ENCODE measurements around the gene DHRSX.

Gene DHRSX

DNA sequence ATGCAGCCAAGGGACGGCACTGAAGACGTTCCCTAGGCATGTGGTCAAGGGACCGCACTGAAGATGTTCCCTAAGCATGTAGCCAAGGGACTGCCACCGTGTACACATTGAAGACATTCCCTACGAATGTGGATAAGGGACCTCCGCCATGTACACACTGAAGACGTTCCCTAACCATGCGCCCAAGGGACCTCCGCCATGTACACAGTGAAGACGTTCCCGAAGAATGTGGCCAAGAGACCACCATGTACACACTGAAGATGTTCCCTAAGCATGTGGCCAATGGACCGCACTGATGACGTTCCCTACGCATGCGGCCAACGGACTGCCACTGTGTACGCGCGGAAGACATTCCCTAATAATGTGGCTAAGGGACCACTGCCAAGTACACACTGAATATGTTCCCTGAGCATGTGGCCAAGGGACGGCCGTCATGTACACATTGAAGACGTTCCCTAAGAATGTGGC, 48.4 kb downstream of the DHRSX start:
- no peak for DNase-seq

GRCh38 chrX:2451501-2452316, 49.1 kb downstream of the DHRSX start:
- DNase-seq: no peak

DNA sequence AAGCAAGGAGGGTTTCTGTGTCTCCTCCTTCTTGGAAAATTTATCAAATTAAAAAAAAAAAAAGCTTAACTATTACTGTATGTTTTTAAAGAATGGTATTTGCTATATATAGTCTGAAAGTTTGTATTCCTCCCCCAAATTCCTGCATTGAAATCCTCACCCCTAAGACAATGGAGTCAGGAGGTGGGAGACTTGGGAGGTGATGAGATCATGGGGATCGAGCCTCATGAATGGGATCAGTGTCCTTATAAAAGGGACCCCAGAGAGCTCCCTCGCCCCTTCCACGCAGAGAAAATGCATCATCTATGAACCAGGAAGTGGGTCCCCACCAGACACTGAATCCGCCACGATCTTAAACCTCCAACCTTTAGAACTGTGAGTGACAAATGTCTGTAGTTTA, 50.1 kb downstream of the DHRSX start:
- no peak for DNase-seq

GRCh38 chrX:2449135-2449886, 51.5 kb downstream of the DHRSX start:
- DNase-seq: no peak

- DNase-seq: no peak
Measured at GRCh38 chrX:2447484-2447883, 53.3 kb downstream of the DHRSX start.

DNA sequence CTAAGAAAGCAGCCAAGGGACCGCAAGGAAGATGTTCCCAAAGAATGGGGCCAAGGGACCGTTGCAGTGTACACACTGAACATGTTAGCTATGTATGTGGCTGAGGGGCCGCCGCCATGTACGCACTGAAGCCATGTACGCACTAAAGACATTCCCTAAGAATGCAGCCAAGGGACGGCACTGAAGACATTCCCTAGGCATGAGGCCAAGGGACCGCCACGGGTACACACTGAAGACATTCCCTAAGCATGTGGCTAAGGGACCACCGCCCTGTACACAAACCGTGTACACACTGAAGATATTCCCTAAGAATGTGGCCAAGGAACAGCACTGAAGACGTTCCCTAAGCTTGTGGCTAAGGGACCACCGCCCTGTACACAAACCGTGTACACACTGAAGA, 54.0 kb downstream of the DHRSX start:
- no peak for DNase-seq

- no peak for DNase-seq
Measured at GRCh38 chrX:2445662-2446623, 54.8 kb downstream of the DHRSX start.

- no peak for DNase-seq
Measured at GRCh38 chrX:2442694-2443093, 58.1 kb downstream of the DHRSX start.

DNA sequence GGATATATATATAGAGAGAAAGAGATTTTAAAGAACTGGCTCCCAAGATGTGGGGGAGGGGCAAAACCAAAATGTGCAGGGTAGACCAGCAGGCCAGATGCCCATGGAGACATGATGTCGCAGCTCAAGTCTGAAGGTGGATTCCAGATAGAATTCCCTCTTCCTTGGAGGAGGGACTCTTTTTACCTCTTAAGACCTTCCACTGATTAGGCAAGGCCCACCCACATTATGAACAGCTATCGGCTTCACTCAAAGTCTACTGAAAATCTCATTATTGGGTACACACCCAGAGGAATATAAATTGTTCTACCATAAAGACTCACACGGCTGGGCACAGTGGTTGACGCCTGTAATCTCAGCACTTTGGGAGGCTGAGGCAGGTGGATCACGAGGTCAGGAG, 59.3 kb downstream of the DHRSX start:
- no peak for DNase-seq

DNA sequence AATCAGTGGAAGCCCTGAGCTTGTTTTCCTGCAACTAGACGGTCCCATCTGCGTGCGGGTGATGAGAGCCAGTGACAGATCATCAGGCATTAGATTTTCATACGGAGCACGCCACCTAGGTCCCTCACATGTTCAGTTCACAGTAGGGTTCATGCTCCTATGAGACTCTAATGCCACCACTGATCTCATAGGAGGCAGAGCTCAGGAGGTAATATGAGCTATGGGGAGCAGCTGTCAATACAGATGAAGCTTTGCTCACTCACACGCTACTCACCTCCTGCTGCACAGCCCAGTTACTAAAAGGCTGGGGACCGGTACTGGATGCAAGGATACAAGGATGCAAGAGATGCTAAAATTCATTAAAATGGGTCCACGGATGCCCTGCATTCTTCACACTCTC, 61.2 kb downstream of the DHRSX start:
- no peak for DNase-seq

DNA sequence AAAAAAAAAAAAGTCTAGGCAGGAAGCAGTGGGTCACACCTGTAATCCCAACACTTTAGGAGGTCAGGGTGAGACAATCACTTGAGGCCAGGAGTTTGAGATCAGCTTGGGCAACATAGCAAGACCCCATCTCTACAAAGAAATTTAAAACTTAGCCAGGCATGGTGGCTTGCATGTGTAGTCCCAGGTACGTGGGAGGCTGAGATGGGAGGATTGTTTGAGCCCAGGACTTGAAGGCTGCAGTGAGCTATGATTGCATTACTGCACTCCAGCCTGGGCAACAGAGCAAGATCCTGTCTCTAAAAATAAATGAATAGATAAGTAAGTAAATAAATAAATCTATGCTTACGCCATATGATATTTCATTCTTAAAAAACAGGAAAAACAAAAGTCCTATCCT, 65.3 kb downstream of the DHRSX start:
- DNase-seq: no peak

DNA sequence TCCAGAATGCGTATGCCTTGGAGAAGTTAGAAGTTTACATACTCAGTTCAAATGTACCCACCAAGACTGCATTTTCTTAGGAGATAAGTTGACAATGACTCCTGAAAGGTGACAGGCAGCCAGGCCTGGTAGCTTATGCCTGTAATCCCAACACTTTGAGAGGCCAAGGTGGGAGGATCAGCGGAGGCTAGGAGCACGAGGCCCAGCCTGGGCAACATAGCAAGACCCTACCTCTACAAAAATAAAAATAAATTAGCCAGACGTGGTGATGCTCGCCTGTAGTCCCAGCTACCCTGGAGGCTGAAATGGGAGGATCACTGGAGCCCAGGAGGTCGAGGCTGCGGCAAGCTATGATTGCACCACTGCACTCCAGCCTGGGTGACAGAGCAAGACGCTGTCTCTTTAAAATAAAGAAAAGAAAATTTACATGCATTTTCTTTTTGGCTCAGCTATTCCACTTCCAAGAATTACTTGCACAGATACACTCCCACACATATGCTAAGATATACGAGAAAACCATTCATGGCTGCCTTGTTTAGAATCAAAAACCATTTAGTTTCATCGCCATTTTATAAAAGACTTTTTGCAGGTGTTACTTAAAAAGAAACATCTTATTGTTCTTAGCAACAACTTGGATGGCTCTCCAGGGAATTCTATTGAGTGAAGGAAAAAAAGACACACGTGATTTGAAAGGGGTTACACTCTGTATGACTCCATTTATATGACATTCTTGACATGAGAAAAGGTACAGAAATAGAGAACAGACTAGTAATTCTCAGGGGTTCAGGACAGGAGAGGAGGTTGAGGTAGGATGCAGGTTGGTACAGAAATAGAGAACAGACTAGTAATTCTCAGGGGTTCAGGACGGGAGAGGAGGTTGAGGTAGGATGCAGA, 66.3 kb downstream of the DHRSX start:
- DNase-seq: no peak

GRCh38 chrX:2432298-2432863, 68.4 kb downstream of the DHRSX start:
- no peak for DNase-seq

- no peak for DNase-seq
Measured at GRCh38 chrX:2430265-2430825, 70.4 kb downstream of the DHRSX start.

GRCh38 chrX:2427737-2428136, 73.0 kb downstream of the DHRSX start:
- no peak for DNase-seq

- no peak for DNase-seq
Measured at GRCh38 chrX:2427147-2427546, 73.6 kb downstream of the DHRSX start.

DNA sequence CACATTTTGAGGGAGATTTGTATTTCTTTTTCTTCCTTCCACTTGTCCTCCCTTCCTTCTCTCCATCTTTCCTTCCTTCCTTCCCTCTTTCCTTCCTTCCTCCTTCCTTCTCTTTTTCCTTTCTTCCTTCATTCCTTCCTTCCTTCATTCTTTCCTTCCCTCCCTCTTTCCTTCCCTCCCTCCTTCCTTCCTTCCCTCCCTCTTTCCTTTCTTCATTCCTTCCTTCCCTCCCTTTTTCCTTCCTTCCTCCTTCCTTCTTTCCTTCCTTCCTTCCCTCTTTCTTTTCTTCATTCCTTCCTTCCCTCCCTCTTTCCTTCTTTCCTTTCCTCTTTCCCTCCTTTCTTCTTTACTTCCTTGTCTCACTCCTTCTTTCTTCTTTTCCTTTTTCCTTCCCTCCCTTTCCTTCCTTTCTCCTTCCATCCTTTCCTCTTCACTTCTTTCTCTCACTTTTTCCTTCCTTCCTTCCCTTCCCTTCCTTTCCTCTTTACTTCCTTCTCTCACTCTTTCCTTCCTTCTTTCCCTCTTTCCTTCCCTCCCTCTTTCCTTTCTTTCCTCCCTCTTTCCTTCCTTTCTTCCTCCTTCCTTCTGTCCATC, 74.4 kb downstream of the DHRSX start:
- DNase-seq: no peak

GRCh38 chrX:2425286-2426071, 75.3 kb downstream of the DHRSX start:
- no peak for DNase-seq

GRCh38 chrX:2424317-2424716, 76.5 kb downstream of the DHRSX start:
- no peak for DNase-seq

- DNase-seq: no peak
Measured at GRCh38 chrX:2423899-2424298, 76.9 kb downstream of the DHRSX start.

All from T-helper 9 cell (primary cell).